NOMO-1 treated with dmso at 0.1 percent for 144 hours (cell line): ENCODE measurements around the gene FOXM1.

Experiments
- DNase-seq: peaks from one replicate; lab custom pipeline; 2025; ENCODE audit not compliant: unreplicated experiment; lab: John Stamatoyannopoulos, UW

Gene FOXM1

GRCh38 chr12:2811801-2812200 lies 65.2 kb downstream of the FOXM1 start:
- no peak for DNase-seq
